Measurements from ENCODE around the gene SLC66A3.

GRCh38 chr2:11112870-11113428 is 42.3 kb upstream of the SLC66A3 start:
- TF ChIP-seq POLR2A (IDR thresholded peaks at IDR 0.05; ENCODE audit: low read depth, low read length) (no peak), POLR2AphosphoS5 (IDR thresholded peaks at IDR 0.05; ENCODE audit: low read depth, low read length) (no peak)
